DMS53 (cell line): ENCODE results near the gene FUT6.

Experiments used
- DNase-seq: peaks from one replicate; lab custom pipeline; 2025; lab: John Stamatoyannopoulos, UW

FUT6 gene

GRCh38 chr19:5827891-5828660 lies 11.4 kb downstream of the FUT6 start:
- peak; percentile 96 for DNase-seq

GRCh38 chr19:5827342-5827890 lies 12.1 kb downstream of the FUT6 start:
- DNase-seq = no peak

- peak; percentile 96 for DNase-seq
These were observed 12.8 kb downstream of the FUT6 start for GRCh38 chr19:5826531-5827341.

GRCh38 chr19:5825178-5825577 lies 14.3 kb downstream of the FUT6 start:
- DNase-seq = no peak

GRCh38 chr19:5824751-5825150 lies 14.8 kb downstream of the FUT6 start:
- no peak for DNase-seq

- DNase-seq = peak; percentile 70
These were observed 15.8 kb downstream of the FUT6 start for GRCh38 chr19:5823579-5824281.

- DNase-seq = peak; percentile 30
These were observed 17.2 kb downstream of the FUT6 start for GRCh38 chr19:5822181-5822844.

GRCh38 chr19:5821521-5822180 lies 17.9 kb downstream of the FUT6 start:
- no peak for DNase-seq

DNA sequence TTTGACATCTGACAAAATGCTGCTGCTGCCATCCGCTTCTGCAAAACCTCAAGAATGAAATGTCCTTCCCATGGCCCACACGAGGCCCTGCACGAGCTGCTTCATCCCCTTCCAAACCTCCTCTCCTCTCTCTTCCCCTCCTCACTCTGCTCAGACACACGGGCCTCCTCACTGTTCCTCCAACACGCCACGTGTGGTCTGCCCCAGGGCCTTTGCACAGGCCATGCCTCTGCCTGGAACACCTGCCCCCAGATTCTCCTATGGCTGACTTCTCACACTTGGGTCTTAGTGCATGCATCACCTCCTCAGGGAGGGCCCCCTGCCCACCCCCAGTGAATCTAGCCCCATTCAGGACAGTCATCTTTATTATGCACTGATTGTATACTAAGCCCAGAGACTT lies 18.7 kb downstream of the FUT6 start:
- no peak for DNase-seq

DNA sequence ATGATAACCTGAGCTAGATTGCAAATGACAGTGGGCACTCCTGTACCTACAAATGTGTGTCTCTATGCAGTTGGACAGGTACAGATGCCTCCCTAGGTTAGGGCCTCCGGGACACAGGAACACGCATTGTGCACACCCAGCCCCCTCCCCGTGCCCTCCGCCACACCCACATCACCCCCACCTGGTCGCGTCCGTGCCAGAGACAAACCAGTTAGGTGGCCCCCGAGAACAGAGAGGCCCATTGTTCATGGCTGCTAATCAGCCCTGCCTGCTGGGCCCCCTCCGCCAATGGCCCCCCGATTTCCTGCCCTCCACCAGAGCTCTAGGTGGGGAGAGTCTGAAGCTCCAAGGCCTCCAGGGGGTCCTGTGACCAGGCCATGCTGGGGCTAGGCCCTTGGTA lies 20.9 kb downstream of the FUT6 start:
- no peak for DNase-seq

DNA sequence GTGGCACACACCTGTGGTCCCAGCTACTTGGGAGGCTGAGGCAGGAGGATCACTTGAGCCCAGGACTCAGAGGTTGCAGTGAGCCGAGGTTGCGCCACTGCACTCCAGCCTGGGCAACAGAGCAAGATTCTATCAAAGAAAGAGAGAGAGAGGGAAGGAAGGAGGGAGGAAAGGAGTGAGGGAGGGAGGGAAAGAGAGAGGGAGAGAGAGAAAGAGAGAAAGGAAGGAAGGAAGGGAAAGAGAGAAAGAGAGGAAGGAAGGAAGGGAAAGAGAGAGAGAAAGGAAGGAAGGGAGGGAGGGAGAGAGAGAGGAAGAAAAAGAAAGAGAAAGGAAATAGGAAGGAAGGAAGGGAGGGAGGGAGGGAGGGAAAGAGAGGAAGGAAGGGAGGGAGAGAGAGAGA lies 22.3 kb downstream of the FUT6 start:
- no peak for DNase-seq

DNA sequence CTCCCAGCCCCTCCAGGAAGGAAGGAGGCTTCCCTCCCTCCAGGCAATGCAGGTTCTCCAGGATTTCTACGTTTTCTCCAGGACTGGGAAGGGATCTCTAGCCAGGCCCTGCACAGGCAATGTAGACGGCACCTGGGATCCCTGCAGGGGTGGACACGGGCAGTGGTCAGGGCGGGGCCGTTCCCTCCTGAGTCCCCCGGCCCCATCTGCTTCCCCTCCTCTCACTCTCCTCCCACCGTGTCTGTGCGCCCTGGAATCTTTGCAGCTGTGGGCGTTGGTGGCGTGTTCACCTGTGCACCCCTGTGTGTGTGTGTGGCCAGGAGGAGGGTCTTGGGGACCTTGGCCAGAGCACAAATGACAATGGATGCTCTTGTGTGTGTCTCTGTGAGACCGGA lies 24.7 kb downstream of the FUT6 start:
- DNase-seq = no peak

DNA sequence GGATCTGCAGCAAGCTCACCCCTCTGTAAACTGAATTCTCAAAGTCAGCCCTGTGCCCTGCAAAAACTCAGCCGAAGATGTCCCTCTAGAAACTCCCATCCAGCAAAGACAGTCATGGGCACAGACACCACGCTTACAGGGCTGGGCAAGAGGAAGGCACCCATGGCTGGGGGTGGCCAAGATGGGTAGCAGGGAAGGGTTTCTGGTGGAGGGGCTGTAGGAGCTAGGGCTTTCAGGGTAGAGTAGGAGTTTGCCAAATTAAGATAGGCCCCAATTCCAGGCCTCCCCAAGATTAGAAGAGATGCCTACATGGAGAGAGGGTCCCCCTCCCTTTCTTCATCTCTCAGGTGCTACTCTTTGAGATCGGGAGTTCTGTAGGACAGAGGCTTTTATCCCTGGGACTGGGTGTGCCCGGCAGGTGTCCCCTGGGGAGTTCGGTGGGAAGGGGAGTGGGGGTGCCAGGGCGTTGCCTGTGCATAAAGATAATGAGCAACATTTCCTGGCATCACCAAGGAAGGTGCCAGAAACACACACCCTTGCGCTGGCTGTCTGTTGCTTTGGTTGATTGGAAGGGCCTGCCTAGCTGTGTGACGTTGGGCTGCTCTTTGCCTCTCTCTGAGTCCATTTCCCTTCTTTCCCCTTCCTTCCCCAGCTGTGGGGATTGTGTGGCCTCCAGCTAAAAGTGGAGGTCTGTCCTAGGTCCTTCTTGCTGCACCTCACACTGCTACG lies 25.2 kb downstream of the FUT6 start:
- no peak for DNase-seq

DNA sequence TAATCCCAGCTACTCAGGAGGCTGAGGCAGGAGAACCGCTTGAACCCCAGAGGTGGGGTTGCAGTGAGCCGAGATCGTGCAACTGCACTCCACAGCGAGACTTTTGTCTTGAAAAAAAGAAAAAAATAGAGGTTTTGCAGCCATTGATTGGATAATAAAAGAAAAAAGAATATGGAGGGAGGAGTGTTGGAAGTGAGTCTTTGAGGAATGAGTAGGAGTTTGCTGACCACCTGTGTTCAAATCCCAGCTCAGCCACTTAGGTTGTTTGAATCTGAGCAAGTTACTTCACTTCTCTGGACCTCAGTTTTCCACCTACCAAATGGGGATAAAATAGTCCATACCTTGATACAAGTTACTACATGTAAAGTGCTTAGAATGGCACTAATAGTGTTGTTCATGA lies 28.4 kb downstream of the FUT6 start:
- no peak for DNase-seq

DNA sequence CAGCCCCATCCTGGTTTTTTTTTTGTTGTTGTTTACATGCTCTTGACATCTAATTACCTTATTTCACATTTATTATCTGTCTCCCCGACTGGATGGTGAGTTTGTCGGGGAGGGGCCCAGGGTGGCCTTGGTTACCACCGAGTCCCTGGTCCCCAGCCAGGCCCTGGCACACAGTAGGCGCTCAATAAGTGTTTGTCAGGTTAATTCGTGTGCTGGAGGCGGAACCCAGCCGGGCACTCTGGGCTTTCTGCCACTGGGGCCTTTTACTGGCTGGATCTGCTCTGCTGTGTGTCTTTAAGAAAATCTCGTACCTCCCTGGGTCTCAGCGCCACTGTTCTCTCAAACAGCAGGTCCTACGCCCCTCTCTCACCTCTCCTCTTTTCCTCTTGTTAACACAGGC lies 30.0 kb downstream of the FUT6 start:
- no peak for DNase-seq

DNA sequence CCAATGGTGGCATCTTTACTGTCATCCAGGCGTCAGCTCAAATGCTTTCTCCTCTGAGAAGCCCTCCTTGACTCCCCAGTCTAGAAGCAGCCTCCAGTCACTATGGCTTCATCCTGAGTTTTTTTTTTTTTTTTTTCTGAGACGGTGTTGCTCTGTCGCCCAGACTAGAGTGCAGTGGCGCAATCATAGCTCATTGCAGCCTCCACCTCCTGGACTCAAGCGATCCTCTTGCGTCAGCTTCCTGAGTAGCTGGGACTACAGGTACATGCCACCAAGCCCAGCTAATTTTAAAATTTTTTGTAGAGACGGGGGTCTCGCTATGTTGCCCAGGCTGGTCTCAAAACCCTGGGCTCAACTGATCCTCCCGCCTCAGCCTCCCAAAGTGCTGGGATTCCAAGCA lies 30.4 kb downstream of the FUT6 start:
- no peak for DNase-seq

DNA sequence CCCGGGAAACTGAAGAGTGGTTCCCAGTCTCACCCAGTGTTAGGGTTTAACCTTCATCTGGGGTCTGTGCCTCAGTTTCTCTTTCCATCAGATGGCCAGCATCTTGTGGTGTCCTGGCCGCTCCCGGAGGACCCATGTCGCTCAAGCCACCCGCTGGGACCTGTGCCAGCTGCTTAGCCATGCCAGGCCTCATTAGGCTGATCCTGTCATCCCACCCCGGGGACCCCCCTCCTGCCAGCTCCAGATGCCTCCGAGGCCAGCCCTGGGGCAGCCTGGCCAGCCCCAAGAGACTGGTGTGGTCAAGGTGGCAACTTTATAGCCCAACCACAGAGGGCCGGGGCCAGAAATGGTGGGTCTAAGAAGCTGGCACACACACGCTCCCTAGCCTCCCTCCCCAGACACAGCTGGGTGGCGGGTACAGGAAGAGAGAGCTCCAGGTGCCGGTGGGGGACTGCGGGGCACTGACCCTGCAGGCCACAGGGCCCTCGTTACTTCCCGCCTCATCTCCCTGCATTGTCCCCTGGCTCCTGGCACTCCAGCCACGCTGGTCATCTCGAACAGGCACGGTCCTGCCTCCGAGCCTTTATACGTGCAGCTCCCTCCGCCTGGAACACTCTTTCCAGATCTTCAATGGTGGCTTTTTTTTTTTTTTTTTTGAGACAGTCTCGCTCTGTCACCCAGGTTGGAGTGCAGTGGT lies 31.2 kb downstream of the FUT6 start:
- no peak for DNase-seq

- no peak for DNase-seq
These were observed 32.6 kb downstream of the FUT6 start for GRCh38 chr19:5806905-5807304.

- DNase-seq = no peak
These were observed 33.4 kb downstream of the FUT6 start for GRCh38 chr19:5806133-5806489.

DNA sequence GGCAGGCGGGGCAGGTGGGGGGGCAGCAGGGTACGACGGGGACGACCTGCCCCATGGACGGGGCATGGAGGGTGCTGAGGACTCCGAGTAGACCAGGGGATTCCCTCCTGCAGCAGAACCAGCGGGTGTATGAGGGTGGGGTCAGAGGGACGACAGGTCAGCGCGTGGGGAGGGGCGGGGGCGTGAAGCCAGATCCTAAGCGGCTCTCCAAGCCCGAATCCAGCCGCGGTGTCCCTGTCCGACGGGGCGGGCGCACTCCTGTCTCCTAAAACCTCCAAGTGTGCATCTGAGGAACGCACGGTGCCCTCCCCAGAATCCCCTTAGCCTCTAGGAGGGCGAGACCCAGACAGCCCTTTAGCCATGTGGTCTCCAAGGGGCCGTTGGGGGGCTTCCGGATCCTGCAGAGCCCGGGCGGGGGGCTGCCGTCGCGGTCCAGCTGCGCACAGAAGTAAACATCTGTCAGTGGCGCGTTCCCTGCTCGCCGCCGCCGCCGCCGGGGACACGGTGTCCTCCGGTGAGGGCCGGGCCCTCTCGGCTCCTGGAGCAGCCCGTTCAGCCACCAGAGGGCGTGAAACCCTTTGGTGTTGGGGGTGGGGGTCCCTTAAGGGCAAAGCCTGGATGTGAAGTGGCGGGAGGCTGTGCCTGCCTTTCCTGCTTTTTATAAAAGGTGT lies 33.9 kb downstream of the FUT6 start:
- DNase-seq = peak; percentile 84
